ENCODE results near the gene SOX8.

The SOX8 gene

DNA sequence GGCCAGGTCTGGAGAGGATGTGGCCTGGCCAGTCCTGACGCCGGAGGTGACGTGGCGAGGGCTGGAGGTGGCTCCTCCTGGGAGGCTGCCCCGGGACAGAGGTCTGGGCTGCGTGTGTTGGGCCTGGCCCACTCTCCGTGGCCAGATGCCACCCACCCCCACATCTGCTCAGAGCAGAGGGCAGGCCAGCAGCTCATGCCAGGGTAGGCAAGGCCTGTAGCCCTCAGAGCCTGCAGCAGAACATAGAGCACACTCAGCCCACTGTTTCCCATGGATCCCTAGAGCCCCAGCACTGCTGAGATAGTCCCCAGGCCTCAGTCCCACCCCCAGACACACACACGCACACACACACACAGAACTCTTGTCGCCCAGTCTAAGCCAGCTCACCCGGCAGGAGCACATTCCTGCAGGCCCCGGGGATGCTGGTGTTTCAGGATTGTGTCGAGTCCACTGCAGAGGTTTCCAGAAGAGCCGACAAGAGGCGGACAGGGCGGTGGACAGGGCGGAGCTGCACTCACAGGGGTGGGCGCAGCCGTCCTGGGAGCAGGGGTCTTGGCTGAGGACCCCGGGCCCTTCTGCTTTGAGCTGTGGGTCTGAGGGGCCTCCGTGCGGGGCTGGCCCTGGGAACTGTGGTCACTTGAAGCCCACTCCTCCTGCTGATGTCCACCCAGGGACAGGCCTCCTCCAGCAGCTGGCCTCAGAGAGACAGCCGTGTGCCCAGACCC, 33.4 kb downstream of the SOX8 start:
- no peak for DNase-seq (ENCODE audit: low read depth)
- no peak overlapping the region for H3K4me3 ChIP-seq (ENCODE audit: low read length)
- TF ChIP-seq, protein P1, sequence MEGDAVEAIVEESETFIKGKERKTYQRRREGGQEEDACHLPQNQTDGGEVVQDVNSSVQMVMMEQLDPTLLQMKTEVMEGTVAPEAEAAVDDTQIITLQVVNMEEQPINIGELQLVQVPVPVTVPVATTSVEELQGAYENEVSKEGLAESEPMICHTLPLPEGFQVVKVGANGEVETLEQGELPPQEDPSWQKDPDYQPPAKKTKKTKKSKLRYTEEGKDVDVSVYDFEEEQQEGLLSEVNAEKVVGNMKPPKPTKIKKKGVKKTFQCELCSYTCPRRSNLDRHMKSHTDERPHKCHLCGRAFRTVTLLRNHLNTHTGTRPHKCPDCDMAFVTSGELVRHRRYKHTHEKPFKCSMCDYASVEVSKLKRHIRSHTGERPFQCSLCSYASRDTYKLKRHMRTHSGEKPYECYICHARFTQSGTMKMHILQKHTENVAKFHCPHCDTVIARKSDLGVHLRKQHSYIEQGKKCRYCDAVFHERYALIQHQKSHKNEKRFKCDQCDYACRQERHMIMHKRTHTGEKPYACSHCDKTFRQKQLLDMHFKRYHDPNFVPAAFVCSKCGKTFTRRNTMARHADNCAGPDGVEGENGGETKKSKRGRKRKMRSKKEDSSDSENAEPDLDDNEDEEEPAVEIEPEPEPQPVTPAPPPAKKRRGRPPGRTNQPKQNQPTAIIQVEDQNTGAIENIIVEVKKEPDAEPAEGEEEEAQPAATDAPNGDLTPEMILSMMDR (IDR thresholded peaks at IDR 0.05; ENCODE audit: insufficient read depth, low read depth, low read length, missing control alignments), result no peak

DNA sequence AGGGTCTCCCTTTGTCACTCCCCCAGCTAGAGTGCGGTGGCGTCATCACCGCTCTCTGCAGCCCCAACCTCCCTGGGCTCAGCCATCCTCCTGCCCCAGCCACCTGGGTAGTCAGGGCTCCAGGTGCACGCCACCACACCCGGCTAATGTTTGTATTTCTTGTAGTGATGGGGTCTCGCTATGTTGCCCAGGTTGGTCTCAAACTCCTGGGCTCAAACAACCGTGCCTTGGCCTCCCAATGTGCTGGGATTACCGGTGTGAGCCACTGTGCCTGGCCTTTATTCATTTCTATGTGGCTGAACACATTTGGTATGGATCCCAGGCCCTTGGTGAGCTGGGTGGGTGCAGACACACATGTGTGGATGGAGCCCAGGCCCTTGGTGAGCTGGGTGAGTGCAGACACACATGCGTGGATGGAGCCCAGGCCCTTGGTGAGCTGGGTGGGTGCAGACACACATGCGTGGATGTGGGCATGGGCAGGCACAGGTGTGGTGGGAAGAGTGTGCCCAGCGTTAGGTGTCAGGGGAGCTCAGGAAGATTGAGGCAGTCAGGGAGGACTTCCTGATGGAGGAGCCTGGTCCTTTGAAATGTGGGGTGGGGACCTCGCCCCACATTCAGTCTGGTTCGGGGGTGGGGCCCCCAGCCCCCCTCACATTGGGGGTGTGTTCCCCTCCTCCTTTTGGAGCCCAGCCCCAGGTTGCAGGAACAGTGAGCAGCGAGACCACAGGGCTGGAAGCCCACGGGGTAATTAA, 37.1 kb downstream of the SOX8 start:
- H3K4me3 ChIP-seq (ENCODE audit: low read length), result no peak overlapping the region

DNA sequence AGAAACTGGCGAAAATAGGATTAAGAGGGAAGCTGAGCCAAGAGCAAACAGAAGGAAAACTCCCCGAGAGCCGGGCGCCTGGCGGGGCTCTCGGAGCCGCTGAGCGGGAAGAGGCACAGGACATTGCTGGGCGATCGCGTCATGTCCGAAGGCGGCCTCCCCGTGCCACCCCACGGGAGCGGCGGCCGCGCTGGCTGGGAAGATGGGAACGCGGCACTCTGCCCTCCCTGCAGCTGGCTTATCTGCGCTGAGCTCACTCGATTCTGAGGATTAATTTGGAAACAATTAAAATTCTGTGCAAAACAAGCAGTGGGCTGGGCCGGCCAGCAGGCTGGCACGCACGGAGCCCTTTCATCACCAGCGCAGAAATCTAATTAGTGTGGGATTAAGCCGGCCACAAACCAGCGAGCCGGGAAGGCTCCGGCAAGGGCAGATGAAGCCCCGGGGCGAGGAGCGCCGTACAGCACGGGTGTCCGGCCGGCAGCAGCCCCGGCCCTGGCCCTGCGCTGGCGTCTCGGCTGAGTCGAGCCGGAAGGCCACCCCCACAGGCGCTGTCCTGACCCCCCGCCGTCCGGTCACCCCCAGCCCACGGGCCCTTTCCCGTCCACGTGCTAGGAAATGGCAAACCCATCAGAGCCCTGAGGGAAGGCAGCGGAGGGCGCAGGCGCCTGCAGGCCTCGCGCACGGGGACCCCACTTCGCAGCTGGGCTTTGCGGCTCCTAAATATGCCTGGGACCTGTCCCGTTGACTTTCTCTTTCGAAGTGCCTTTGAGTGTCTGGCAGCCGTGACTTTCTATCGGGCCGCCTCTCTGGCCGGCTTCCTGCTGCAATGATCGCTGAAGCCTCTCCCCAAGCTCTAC, 37.9 kb downstream of the SOX8 start:
- no peak overlapping the region for H3K4me3 ChIP-seq (ENCODE audit: low read length)
- TF ChIP-seq, protein P1 (IDR thresholded peaks at IDR 0.05; ENCODE audit: insufficient read depth, low read depth, low read length, missing control alignments), result no peak
- DNase-seq (ENCODE audit: low read depth), result no peak

More for the DNA sequence above, 37.1 kb downstream of the SOX8 start:
- no peak for DNase-seq (ENCODE audit: low read depth)
- TF ChIP-seq, protein P1 (IDR thresholded peaks at IDR 0.05; ENCODE audit: insufficient read depth, low read depth, low read length, missing control alignments), result no peak

DNA sequence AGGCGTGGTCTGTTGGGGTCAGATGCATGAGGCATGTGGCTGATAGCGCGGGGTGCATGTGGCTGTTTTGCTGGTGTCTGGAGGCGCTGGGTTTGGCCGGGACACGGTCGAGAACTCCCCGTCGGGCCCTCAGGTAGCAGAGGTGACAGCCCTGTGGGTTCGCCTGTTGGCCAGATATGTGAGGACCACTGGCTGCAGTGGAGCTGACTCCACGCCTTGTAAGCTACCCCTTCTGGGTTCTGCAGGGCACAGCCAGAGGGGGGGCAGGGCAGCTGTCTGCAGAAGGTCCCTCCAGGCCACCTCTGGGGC, 38.5 kb downstream of the SOX8 start:
- no peak for DNase-seq (ENCODE audit: low read depth)
- no peak overlapping the region for H3K4me3 ChIP-seq (ENCODE audit: low read length)
- TF ChIP-seq, protein P1 (IDR thresholded peaks at IDR 0.05; ENCODE audit: insufficient read depth, low read depth, low read length, missing control alignments), result no peak

DNA sequence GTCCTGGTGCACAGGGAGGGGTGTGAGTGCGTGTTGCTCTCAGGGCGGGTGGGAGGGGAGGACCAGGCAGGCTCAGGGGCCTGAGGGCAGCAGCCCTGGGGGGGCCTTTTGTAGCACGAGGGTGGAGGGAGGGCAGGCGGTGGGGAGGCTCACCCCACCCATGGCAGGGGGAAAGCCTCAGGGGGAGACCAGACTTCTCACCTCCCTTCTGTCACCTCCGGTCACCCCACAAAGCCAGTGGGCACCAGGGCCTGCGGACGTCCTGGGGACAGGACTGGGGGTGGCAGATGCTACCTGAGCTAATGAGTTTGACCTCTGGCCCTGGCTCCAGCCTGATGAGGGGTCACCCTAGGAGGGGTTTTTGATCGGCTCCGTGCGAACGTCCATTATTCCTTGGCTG, 39.0 kb downstream of the SOX8 start:
- TF ChIP-seq, protein P1 (IDR thresholded peaks at IDR 0.05; ENCODE audit: insufficient read depth, low read depth, low read length, missing control alignments), result no peak
- no peak for DNase-seq (ENCODE audit: low read depth)
- no peak overlapping the region for H3K4me3 ChIP-seq (ENCODE audit: low read length)

DNA sequence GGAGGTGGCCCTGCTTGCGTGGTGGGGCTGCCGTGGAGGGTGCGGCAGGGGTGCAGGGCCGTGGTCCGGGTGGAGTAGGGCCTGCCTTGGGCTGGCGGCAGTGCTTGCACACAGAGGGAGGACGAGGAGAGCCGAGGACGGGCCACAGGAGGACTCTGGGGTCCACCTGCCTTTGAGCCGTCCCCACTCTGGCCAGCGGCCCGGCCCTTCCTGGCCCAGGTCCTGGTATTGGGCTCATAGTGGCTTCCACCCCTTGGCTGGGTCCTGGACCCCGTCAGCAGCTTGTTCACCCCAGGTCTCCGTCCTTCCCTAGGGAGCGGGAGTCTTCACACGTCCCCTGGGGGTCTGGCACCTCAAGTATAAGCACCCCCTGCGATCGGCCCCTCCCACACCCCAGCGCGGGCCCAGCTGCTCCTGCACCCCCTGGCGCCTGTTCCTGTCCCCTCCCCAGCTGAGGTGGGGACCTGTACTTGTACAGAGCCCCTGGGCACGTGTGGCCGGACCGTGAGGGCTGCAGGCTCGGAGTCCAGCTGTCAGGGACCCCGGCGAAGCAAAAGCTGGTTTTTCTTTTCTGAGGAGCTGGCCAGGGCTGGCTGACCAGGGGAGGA, 40.1 kb downstream of the SOX8 start:
- TF ChIP-seq, protein P1 (IDR thresholded peaks at IDR 0.05; ENCODE audit: insufficient read depth, low read depth, low read length, missing control alignments), result no peak
- H3K4me3 ChIP-seq (ENCODE audit: low read length), result no peak overlapping the region
- no peak for DNase-seq (ENCODE audit: low read depth)
